ENCODE results near the gene MAP1A. TPM values are rescaled to one million over a fixed set of nuclear protein-coding genes. Genes with fewer than 3 reads are reported as not detected.

The MAP1A gene
- total RNA-seq, 1 experiment from 2014 or later = 53.1 TPM

DNA sequence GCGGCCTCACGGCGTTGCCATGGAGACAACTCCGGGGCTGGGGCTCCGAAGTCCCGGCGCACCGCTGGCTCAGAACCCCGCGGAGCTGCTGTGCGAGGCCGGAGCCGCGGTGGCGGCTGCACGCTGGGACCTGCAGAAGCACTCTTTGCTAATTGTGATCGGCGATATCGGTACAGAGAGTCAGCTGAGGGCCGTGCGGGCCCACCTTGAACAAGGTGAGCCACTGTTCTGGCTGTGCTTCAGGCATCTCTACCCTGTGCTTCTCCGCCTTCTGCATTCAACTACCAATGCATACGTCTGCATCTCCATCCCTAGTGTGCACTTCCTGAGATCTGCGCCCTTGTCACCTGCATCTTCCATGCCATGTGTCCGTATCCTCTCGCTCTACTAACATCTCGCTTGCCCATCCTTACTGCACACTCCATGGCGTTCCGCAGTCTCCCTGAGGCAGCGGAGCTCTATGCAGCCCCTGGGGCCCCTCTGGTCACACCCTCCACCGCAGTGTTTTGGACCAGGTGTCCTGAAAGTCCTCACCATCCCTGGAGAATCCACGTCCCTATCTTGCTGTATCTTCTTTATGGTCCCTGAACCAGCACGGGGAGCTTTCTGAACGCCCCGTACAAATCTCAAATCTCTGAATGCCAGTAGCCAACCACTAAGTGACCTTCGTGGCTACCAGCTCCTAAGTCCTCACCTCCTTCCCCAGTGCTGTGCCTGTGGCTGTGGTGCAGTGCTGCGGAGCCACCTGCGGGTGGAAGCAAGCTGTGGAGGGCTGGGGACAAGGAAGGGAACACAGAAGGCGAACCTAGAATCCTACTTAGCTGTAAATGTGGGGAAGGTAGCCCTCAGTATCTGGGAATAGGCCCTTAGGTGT, 6.2 kb upstream of the MAP1A start:
- peak; percentile 21 for DNase-seq (ENCODE audit: low spot score)

DNA sequence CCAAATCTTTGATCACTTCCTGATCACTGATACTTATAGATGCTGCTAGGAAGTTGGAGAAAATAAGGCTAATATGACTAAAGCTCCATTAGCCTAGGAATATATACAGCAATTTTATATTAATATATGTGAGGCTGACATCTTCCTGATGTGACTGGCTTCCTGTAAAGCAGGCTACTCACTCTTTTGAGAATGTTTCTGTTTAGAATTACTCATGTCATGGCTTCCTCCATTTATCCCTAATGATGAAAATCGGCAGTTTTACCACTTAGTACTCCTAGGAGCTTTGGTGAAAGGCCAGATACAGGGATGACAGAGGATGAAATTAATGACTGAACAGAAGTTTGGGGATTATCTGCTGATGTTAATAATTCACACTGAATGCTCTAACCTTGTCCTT, 3.9 kb upstream of the MAP1A start:
- DNase-seq (ENCODE audit: low spot score) = no peak

DNA sequence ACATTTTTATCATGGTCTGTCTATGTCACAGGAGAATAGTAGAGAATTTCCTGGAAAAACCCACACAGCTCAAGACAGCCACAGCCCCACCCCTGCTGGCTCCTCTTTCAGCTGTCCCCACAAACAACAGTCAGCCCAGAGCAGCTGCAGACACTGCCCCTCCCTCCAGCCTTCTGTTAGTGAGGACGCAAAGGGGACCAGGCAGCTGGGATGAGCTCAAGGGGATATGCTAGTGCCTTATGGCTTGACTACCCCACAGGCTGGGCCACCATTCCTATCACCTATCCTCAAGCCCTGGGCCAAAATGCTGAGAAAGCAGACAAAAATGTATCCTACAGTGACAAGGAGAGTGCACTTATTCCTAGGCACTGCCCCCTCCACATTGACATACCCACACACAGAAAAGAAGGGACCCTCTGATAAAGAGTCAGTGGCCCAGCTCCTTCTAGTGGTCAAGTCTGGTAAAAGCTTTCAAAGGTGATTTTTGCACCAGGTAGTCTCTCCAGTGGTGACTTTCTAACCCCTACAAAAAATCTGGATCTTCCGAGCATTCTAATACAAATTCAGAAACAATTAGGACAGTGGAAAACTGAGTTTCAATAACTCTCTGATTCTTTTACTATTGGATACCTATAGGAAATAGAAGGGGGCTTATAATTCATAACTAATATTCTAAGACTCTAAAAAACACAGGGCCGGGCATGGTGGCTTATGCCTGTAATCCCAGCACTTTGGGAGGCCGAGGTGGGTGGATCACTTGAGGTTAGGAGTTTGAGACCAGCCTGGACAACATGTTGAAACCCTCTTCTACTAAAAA, 3.0 kb upstream of the MAP1A start:
- no peak for DNase-seq (ENCODE audit: low spot score)

DNA sequence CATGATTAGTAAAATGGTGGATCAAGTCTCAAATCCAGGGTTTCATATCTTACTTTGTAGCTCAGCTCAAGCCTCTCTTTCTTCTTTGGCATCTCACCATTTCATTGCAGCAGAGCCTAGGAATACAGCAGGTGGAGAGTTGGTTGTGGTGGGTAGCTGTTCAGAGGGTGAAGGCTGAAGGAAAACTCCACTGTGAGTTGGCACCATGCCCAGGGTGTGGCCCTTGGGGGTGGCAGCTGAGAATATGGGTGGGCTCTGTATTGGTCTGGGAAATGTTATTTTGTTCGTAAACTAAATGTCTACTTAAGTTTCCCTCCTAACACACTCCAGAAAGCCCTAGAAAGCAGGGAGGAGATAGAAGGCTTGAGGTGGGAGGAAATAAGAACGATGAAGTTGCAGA, 1.7 kb upstream of the MAP1A start:
- no peak for DNase-seq (ENCODE audit: low spot score)

DNA sequence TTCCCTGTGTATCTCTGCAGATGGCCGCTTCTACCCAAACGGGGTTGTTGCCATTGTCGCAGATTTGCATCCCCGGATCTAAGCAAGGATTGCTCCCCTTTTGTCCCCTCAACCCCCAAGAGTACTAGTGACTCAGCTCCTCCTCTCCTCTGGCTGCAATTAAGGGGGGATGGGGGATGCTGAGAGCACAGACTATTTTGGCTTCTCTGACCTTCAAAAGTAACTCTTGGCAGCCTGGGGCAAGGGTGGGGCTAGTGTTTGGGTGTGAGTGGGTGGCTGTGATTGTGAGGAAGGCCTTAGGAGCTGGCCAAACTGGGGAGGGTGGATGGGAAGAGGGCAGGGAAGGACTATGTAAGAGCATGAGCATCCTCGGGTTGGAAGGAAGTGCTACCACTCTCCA, 1.2 kb upstream of the MAP1A start:
- DNase-seq (ENCODE audit: low spot score) = no peak

DNA sequence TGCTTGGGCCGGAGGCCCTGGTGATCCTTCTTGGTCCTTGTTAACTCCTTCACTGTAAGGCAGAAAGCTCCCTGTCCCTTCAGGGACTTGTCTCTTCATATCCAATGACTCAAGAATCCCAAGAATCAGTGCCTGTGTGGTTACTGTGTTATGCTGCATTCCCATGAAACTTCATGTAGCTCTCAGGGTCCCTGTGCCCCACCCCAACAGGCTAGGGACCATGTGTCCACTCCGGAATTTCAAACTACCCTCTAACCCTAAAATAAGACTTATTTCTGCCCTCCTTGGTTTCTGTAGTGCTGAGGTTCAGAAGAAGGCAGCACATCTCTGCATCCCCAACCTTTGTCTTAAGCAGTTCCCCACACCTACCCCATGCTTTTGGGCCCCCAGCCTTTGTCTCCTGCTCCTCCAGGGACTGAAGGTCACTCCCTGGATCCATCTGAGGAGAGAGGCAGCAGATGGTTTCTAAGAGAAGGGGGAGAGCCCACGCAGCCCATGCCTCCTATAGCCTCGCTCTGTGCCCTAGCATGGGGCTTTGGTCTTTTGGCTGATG, 531 bp upstream of the MAP1A start:
- DNase-seq (ENCODE audit: low spot score) = peak; percentile 36

DNA sequence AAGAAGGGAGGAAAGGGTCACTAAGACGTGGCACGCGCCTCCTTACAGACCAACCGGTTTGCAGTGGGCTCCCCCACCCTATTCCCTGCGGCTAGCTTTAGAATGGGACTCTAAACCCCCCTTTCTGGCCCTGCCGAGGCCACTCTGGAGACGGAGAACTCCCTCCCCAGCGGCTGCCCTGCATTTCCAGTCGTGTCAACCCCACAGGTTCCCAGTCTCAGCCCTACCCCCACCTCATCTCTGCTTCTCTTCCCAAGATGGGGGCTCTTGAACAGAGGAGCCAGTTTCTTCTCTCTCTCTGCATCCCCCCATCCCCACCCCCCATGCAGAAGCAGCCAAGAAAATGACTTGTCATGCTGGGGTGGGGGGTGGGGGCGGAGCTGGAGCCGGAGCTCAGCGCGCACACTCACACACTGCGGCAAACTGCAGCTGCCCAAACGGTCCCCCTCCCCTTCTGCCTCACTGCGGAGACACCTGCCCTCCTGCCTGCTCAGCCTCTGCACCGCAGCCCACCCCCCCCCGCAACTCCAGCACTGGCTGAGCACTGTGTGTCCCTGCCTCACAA, 871 bp downstream of the MAP1A start:
- peak; percentile 36 for DNase-seq (ENCODE audit: low spot score)

DNA sequence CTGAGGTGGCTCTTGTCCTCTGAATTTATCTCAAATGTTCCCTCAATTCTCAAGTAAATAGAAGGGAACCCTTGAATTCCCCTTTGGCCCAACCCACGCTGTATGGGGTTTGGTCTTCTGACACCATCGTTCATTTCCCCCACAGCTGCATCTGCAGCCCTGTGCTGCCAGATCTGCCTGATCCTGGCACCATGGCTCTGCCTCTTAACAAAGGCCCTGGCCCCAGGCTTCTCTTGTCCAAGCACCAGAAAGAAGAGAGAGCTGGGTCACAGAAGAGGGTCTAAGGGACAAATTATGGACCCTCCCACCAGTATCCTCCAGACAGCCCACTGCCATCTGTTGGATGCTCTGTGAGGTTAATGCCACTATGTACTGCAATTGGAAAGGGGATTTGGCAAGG, 1.8 kb downstream of the MAP1A start:
- no peak for DNase-seq (ENCODE audit: low spot score)

DNA sequence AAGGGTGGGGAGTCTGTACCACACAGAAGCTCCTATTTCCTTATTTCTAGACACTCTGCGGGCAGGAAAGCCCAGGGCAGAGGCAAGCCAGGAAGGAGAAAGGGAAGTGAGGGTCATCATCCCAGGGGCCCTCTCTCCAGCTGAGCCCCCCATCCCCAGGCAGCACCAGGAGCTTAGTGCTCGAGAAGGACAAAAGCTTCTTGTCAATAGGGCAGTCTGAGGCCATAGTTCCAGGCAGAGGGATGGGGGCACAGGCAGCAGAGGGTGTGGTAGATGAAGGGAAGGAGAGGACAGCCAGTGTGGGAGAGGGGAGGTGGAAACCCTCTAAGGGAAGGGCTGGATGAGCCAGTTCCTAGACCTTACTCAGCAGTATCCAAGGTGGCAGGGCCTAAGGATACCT, 2.7 kb downstream of the MAP1A start:
- no peak for DNase-seq (ENCODE audit: low spot score)

DNA sequence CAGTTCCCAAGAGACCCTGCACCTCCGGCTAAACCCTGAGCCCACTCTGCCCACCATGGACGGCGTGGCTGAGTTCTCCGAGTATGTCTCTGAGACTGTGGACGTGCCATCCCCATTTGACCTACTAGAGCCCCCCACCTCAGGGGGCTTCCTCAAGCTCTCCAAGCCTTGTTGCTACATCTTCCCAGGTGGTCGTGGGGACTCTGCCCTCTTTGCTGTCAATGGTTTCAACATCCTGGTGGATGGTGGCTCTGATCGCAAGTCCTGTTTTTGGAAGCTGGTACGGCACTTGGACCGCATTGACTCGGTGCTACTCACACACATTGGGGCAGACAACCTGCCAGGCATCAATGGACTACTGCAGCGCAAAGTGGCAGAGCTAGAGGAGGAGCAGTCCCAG, 4.0 kb downstream of the MAP1A start:
- no peak for DNase-seq (ENCODE audit: low spot score)

DNA sequence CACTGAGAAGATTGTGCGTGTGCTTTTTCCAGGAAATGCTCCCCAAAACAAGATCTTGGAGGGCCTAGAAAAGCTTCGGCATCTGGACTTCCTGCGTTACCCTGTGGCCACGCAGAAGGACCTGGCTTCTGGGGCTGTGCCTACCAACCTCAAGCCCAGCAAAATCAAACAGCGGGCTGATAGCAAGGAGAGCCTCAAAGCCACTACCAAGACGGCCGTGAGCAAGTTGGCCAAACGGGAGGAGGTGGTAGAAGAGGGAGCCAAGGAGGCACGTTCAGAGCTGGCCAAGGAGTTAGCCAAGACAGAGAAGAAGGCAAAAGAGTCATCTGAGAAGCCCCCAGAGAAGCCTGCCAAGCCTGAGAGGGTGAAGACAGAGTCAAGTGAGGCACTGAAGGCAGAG, 4.8 kb downstream of the MAP1A start:
- DNase-seq (ENCODE audit: low spot score) = no peak

DNA sequence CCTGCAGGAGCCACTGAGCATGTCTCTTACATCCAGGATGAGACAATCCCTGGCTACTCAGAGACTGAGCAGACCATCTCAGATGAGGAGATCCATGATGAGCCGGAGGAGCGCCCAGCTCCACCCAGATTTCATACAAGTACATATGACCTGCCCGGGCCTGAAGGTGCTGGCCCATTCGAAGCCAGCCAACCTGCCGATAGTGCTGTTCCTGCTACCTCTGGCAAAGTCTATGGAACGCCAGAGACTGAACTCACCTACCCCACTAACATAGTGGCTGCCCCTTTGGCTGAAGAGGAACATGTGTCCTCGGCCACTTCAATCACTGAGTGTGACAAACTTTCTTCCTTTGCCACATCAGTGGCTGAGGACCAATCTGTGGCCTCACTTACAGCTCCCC, 6.2 kb downstream of the MAP1A start:
- no peak for DNase-seq (ENCODE audit: low spot score)

DNA sequence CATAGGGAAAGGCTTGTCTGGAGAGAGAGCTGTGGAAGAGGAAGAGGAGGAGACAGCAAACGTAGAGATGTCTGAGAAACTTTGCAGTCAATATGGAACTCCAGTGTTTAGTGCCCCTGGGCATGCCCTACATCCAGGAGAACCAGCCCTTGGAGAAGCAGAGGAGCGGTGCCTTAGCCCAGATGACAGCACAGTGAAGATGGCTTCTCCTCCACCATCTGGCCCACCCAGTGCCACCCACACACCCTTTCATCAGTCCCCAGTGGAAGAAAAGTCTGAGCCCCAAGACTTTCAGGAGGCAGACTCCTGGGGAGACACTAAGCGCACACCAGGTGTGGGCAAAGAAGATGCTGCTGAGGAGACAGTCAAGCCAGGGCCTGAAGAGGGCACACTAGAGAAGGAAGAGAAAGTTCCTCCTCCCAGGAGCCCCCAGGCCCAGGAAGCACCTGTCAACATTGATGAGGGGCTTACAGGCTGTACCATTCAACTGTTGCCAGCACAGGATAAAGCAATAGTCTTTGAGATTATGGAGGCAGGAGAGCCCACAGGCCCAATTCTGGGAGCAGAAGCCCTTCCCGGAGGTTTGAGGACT, 6.9 kb downstream of the MAP1A start:
- no peak for DNase-seq (ENCODE audit: low spot score)

DNA sequence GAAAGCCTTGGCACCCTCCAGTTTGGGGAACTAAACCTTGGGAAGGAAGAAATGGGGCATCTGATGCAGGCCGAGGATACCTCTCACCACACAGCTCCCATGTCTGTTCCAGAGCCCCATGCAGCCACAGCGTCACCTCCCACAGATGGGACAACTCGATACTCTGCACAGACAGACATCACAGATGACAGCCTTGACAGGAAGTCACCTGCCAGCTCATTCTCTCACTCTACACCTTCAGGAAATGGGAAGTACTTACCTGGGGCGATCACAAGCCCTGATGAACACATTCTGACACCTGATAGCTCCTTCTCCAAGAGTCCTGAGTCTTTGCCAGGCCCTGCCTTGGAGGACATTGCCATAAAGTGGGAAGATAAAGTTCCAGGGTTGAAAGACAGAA, 7.7 kb downstream of the MAP1A start:
- DNase-seq (ENCODE audit: low spot score) = no peak

DNA sequence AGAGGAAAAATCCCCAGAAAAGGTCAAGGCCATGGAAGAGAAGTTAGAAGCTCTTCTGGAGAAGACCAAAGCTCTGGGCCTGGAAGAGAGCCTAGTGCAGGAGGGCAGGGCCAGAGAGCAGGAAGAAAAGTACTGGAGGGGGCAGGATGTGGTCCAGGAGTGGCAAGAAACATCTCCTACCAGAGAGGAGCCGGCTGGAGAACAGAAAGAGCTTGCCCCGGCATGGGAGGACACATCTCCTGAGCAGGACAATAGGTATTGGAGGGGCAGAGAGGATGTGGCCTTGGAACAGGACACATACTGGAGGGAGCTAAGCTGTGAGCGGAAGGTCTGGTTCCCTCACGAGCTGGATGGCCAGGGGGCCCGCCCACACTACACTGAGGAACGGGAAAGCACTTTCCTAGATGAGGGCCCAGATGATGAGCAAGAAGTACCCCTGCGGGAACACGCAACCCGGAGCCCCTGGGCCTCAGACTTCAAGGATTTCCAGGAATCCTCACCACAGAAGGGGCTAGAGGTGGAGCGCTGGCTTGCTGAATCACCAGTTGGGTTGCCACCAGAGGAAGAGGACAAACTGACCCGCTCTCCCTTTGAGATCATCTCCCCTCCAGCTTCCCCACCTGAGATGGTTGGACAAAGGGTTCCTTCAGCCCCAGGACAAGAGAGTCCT, 9.0 kb downstream of the MAP1A start:
- DNase-seq (ENCODE audit: low spot score) = no peak

DNA sequence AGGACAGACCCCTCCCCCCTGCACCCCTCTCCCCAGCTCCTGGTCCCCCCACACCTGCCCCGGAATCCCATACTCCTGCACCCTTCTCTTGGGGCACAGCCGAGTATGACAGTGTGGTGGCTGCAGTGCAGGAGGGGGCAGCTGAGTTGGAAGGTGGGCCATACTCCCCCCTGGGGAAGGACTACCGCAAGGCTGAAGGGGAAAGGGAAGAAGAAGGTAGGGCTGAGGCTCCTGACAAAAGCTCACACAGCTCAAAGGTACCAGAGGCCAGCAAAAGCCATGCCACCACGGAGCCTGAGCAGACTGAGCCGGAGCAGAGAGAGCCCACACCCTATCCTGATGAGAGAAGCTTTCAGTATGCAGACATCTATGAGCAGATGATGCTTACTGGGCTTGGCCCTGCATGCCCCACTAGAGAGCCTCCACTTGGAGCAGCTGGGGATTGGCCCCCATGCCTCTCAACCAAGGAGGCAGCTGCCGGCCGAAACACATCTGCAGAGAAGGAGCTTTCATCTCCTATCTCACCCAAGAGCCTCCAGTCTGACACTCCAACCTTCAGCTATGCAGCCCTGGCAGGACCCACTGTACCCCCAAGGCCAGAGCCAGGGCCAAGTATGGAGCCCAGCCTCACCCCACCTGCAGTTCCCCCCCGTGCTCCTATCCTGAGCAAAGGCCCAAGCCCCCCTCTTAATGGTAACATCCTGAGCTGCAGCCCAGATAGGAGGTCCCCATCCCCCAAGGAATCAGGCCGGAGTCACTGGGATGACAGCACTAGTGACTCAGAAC, 9.8 kb downstream of the MAP1A start:
- no peak for DNase-seq (ENCODE audit: low spot score)

DNA sequence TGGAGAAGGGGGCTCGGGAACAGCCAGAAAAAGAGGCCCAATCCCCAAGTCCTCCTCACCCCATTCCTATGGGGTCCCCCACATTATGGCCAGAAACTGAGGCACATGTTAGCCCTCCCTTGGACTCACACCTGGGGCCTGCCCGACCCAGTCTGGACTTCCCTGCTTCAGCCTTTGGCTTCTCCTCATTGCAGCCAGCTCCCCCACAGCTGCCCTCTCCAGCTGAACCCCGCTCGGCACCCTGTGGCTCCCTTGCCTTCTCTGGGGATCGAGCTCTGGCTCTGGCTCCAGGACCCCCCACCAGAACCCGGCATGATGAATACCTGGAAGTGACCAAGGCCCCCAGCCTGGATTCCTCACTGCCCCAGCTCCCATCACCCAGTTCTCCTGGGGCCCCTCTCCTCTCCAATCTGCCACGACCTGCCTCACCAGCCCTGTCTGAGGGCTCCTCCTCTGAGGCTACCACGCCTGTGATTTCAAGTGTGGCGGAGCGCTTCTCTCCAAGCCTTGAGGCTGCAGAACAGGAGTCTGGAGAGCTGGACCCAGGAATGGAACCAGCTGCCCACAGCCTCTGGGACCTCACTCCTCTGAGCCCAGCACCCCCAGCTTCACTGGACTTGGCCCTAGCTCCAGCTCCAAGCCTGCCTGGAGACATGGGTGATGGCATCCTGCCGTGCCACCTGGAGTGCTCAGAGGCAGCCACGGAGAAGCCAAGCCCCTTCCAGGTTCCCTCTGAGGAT, 10.6 kb downstream of the MAP1A start:
- DNase-seq (ENCODE audit: low spot score) = no peak

DNA sequence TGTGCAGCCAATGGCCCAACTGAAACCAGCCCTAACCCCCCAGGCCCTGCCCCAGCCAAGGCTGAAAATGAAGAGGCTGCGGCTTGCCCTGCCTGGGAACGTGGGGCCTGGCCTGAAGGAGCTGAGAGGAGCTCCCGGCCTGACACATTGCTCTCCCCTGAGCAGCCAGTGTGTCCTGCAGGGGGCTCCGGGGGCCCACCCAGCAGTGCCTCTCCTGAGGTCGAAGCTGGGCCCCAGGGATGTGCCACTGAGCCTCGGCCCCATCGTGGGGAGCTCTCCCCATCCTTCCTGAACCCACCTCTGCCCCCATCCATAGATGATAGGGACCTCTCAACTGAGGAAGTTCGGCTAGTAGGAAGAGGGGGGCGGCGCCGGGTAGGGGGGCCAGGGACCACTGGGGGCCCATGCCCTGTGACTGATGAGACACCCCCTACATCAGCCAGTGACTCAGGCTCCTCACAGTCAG, 11.2 kb downstream of the MAP1A start:
- DNase-seq (ENCODE audit: low spot score) = no peak

DNA sequence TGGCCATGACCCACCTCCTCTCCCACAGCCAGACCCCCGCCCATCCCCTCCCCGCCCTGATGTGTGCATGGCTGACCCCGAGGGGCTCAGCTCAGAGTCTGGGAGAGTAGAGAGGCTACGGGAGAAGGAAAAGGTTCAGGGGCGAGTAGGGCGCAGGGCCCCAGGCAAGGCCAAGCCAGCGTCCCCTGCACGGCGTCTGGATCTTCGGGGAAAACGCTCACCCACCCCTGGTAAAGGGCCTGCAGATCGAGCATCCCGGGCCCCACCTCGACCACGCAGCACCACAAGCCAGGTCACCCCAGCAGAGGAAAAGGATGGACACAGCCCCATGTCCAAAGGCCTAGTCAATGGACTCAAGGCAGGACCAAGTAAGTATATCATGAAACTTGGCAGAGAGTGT, 11.7 kb downstream of the MAP1A start:
- DNase-seq (ENCODE audit: low spot score) = no peak

Measured in A172 (cell line).